Measurements from ENCODE around the gene GALNT10. TPM values are rescaled to one million over a fixed set of nuclear protein-coding genes. Genes with fewer than 3 reads are reported as not detected.

Gene GALNT10
- total and polyA plus RNA-seq, 5 donors: 3.4 to 21.7 (median 15.4) TPM

GRCh38 chr5:154435226-154435625 lies 244.7 kb downstream of the GALNT10 start:
- no peak overlapping the region for H3K27ac ChIP-seq (ENCODE audit: low read length)
- DNase-seq (no peak), ATAC-seq (no peak)
- H3K27me3 ChIP-seq (ENCODE audit: control insufficient read depth, insufficient read depth): no peaks in the 10 kb centered on the region
- H3K4me1 ChIP-seq (ENCODE audit: control insufficient read depth, insufficient read depth, low read length): no peaks in the 10 kb centered on the region
- 98% methylated on average over 3 of the region's 3 CpGs for WGBS
- H3K4me3 ChIP-seq (ENCODE audit: low read length): no peak overlapping the region
- intact Hi-C loops (cut with DNase I): no loop called here
- no peaks in the 10 kb centered on the region for H3K9me3 ChIP-seq (ENCODE audit: control insufficient read depth, low read length)

GRCh38 chr5:154437281-154437965 lies 246.9 kb downstream of the GALNT10 start:
- Histone ChIP-seq H3K4me3 (ENCODE audit: low read length) (no peak overlapping the region), H3K27me3 (ENCODE audit: control insufficient read depth, insufficient read depth) (no peaks in the 10 kb centered on the region), H3K9me3 (ENCODE audit: control insufficient read depth, low read length) (no peaks in the 10 kb centered on the region), H3K27ac (ENCODE audit: low read length) (no peak overlapping the region), H3K4me1 (ENCODE audit: control insufficient read depth, insufficient read depth, low read length) (no peaks in the 10 kb centered on the region)
- DNase-seq: no peak
- no peak for ATAC-seq
- WGBS: 92% methylated on average over 5 of the region's 5 CpGs
- intact Hi-C loops (cut with DNase I): no loop called here

- no peaks in the 10 kb centered on the region for H3K9me3 ChIP-seq (ENCODE audit: control insufficient read depth, low read length)
- no peak overlapping the region for H3K4me3 ChIP-seq (ENCODE audit: low read length)
- 90% methylated on average over 5 of the region's 5 CpGs for WGBS
- no peak overlapping the region for H3K27ac ChIP-seq (ENCODE audit: low read length)
- H3K27me3 ChIP-seq (ENCODE audit: control insufficient read depth, insufficient read depth): no peaks in the 10 kb centered on the region
- DNase-seq (no peak), ATAC-seq (no peak)
- intact Hi-C loops (cut with DNase I): no loop called here
- no peaks in the 10 kb centered on the region for H3K4me1 ChIP-seq (ENCODE audit: control insufficient read depth, insufficient read depth, low read length)
Observed at GRCh38 chr5:154440540-154440939, 250.0 kb downstream of the GALNT10 start.

- intact Hi-C loops (cut with DNase I): no loop called here
- ATAC-seq (no peak), DNase-seq (no peak)
- Histone ChIP-seq H3K27me3 (ENCODE audit: control insufficient read depth, insufficient read depth) (no peaks in the 10 kb centered on the region), H3K4me1 (ENCODE audit: control insufficient read depth, insufficient read depth, low read length) (peaks cover 2% of the 10 kb centered on the region), H3K9me3 (ENCODE audit: control insufficient read depth, low read length) (no peaks in the 10 kb centered on the region), H3K4me3 (ENCODE audit: low read length) (no peak overlapping the region), H3K27ac (ENCODE audit: low read length) (no peak overlapping the region)
- WGBS: 93% methylated on average over 1 of the region's 1 CpG
Observed at GRCh38 chr5:154442801-154443200, 252.3 kb downstream of the GALNT10 start.

- Histone ChIP-seq H3K9me3 (ENCODE audit: control insufficient read depth, low read length) (no peaks in the 10 kb centered on the region), H3K4me1 (ENCODE audit: control insufficient read depth, insufficient read depth, low read length) (peaks cover 4% of the 10 kb centered on the region), H3K27ac (ENCODE audit: low read length) (peak overlapping the region; percentile 39), H3K4me3 (ENCODE audit: low read length) (peak overlapping the region; percentile 96), H3K27me3 (ENCODE audit: control insufficient read depth, insufficient read depth) (no peaks in the 10 kb centered on the region)
- DNase-seq: peak in 1 of 3 donors; percentile 49
- 4% methylated on average over 30 of the region's 30 CpGs for WGBS
- ATAC-seq: peak; percentile 2 to 4
- intact Hi-C loops (cut with DNase I): no loop called here
Observed at GRCh38 chr5:154444556-154445421, 254.3 kb downstream of the GALNT10 start.

- H3K4me3 ChIP-seq (ENCODE audit: low read length): peak within 1 kb of the TSS; percentile 96
- H3K9me3 ChIP-seq (ENCODE audit: control insufficient read depth, low read length): no peaks in the 10 kb centered on the region
- DNase-seq: peak; percentile 96 to 99 (median 98)
- under 1% methylated on average over 70 of the region's 70 CpGs for WGBS
- H3K4me1 ChIP-seq (ENCODE audit: control insufficient read depth, insufficient read depth, low read length): peaks cover 4% of the 10 kb centered on the region
- no peaks in the 10 kb centered on the region for H3K27me3 ChIP-seq (ENCODE audit: control insufficient read depth, insufficient read depth)
- peak within 1 kb of the TSS; percentile 39 for H3K27ac ChIP-seq (ENCODE audit: low read length)
- intact Hi-C loops (cut with DNase I): no loop called here
- ATAC-seq: peak; percentile 99
Observed at GRCh38 chr5:154445422-154446194, 255.1 kb downstream of the GALNT10 start, which contains the start of gene SAP30L. TSS of gene SAP30L (plus strand) at chr5:154445997. CDS start at chr5:154446605, 608 bp downstream.

- DNase-seq (peak; percentile 61 to 80 (median 80)), ATAC-seq (peak; percentile 35 to 47)
- H3K9me3 ChIP-seq (ENCODE audit: control insufficient read depth, low read length): no peaks in the 10 kb centered on the region
- under 1% methylated on average over 87 of the region's 87 CpGs for WGBS
- peak overlapping the region; percentile 96 for H3K4me3 ChIP-seq (ENCODE audit: low read length)
- H3K4me1 ChIP-seq (ENCODE audit: control insufficient read depth, insufficient read depth, low read length): peaks cover 4% of the 10 kb centered on the region
- H3K27ac ChIP-seq (ENCODE audit: low read length): peak overlapping the region; percentile 38
- intact Hi-C loops (cut with DNase I): no loop called here
- H3K27me3 ChIP-seq (ENCODE audit: control insufficient read depth, insufficient read depth): no peaks in the 10 kb centered on the region
Observed at GRCh38 chr5:154446195-154447088, 255.9 kb downstream of the GALNT10 start.

- H3K9me3 ChIP-seq (ENCODE audit: control insufficient read depth, low read length): no peaks in the 10 kb centered on the region
- intact Hi-C loops (cut with DNase I): no loop called here
- H3K27ac ChIP-seq (ENCODE audit: low read length): peak overlapping the region; percentile 25
- 4% methylated on average over 10 of the region's 10 CpGs for WGBS
- H3K4me1 ChIP-seq (ENCODE audit: control insufficient read depth, insufficient read depth, low read length): peaks cover 4% of the 10 kb centered on the region
- DNase-seq (no peak), ATAC-seq (no peak)
- no peaks in the 10 kb centered on the region for H3K27me3 ChIP-seq (ENCODE audit: control insufficient read depth, insufficient read depth)
- H3K4me3 ChIP-seq (ENCODE audit: low read length): peak overlapping the region; percentile 96
Observed at GRCh38 chr5:154447089-154447725, 256.7 kb downstream of the GALNT10 start.

GRCh38 chr5:154449786-154450185 lies 259.3 kb downstream of the GALNT10 start:
- Histone ChIP-seq H3K27me3 (ENCODE audit: control insufficient read depth, insufficient read depth) (no peaks in the 10 kb centered on the region), H3K9me3 (ENCODE audit: control insufficient read depth, low read length) (no peaks in the 10 kb centered on the region), H3K4me3 (ENCODE audit: low read length) (no peak overlapping the region), H3K27ac (ENCODE audit: low read length) (no peak overlapping the region), H3K4me1 (ENCODE audit: control insufficient read depth, insufficient read depth, low read length) (peaks cover 4% of the 10 kb centered on the region)
- DNase-seq (no peak), ATAC-seq (no peak)
- intact Hi-C loops (cut with DNase I): no loop called here
- WGBS: 95% methylated on average over 2 of the region's 2 CpGs

- ATAC-seq (no peak), DNase-seq (no peak)
- H3K4me3 ChIP-seq (ENCODE audit: low read length): no peak overlapping the region
- H3K4me1 ChIP-seq (ENCODE audit: control insufficient read depth, insufficient read depth, low read length): peaks cover 4% of the 10 kb centered on the region
- WGBS: 89% methylated on average over 8 of the region's 8 CpGs
- no peaks in the 10 kb centered on the region for H3K27me3 ChIP-seq (ENCODE audit: control insufficient read depth, insufficient read depth)
- intact Hi-C loops (cut with DNase I): no loop called here
- no peak overlapping the region for H3K27ac ChIP-seq (ENCODE audit: low read length)
- H3K9me3 ChIP-seq (ENCODE audit: control insufficient read depth, low read length): no peaks in the 10 kb centered on the region
Observed at GRCh38 chr5:154451957-154452356, 261.4 kb downstream of the GALNT10 start.
